Neural cell (in vitro differentiated cells): ENCODE measurements around the gene ZDHHC17. TPM values are rescaled to one million over a fixed set of nuclear protein-coding genes. Genes with fewer than 3 reads are reported as not detected.

Experiments
- H2AFZ ChIP-seq: fragments of 200-600, 300-800 bp; sonication (generic), shearing (Covaris generic); 2 replicates; pipeline ENCODE4 v1.6.0; 2014; ENCODE audit warnings: low read depth, mild to moderate bottlenecking, antibody characterized with exemption, low read length, moderate library complexity
- H3F3A ChIP-seq: fragments of 200-600 bp; shearing (Covaris generic); 2 replicates; pipeline ENCODE4 v1.6.1; 2016; ENCODE audit warnings: mild to moderate bottlenecking, moderate library complexity, mixed read lengths, antibody characterized with exemption, low read length; ENCODE audit not compliant: insufficient read depth, poor library complexity, severe bottlenecking
- H3K27ac ChIP-seq: fragments of 200-600, 300-800 bp; sonication (generic), shearing (Covaris generic); 2 replicates; pipeline ENCODE4 v1.5.1; 2014; ENCODE audit warnings: mild to moderate bottlenecking, low read length, moderate library complexity
- H3K27me3 ChIP-seq: fragments of 300-800, 200-600 bp; sonication (generic), shearing (Covaris generic); 2 replicates; pipeline ENCODE4 v1.6.0; 2014; ENCODE audit warnings: mild to moderate bottlenecking, low read depth, low read length, moderate library complexity; ENCODE audit not compliant: insufficient read depth
- H3K36me3 ChIP-seq: fragments of 300-800, 200-600 bp; sonication (generic), shearing (Covaris generic); 2 replicates; pipeline ENCODE4 v1.5.1; 2014; ENCODE audit warnings: mild to moderate bottlenecking, antibody characterized with exemption, low read length, moderate library complexity; ENCODE audit not compliant: insufficient read depth
- H3K4me2 ChIP-seq: fragments of 300-800, 200-600 bp; sonication (generic), shearing (Covaris generic); 2 replicates; pipeline ENCODE4 v1.6.0; 2014; ENCODE audit warnings: mild to moderate bottlenecking, low read length
- H3K4me3 ChIP-seq: fragments of 300-800, 200-600 bp; sonication (generic), shearing (Covaris generic); 2 replicates; pipeline ENCODE4 v1.5.1; 2014; ENCODE audit warnings: mild to moderate bottlenecking, low read length, moderate library complexity
- H3K79me2 ChIP-seq: fragments of 200-600 bp; shearing (Covaris generic); replicated peaks from 2 replicates; pipeline ENCODE4 v1.6.0; 2014; ENCODE audit warnings: mild to moderate bottlenecking, low read length, moderate library complexity; ENCODE audit not compliant: insufficient read depth
- H3K9ac ChIP-seq: fragments of 300-800, 200-600 bp; sonication (generic), shearing (Covaris generic); 2 replicates; pipeline ENCODE4 v1.6.1; 2016; ENCODE audit warnings: mild to moderate bottlenecking, low read length, mixed read lengths
- H3K9me2 ChIP-seq: fragments of 200-600 bp; shearing (Covaris generic); 2 replicates; pipeline ENCODE4 v1.6.1; 2016; ENCODE audit warnings: mild to moderate bottlenecking, low read length, mixed read lengths; ENCODE audit not compliant: insufficient read depth
- H3K9me3 ChIP-seq: fragments of 200-600, 300-800 bp; sonication (generic), shearing (Covaris generic); 2 replicates; pipeline ENCODE4 v1.6.1; 2016; ENCODE audit warnings: mild to moderate bottlenecking, mixed run types, low read length, moderate library complexity, mixed read lengths
- H4K20me1 ChIP-seq: fragments of 200-600 bp; shearing (Covaris generic); 2 replicates; pipeline ENCODE4 v1.6.1; 2016; ENCODE audit warnings: mild to moderate bottlenecking, mixed run types; ENCODE audit not compliant: insufficient read depth
- EP300 ChIP-seq: fragments of 450-650 bp; conservative IDR thresholded peaks from 2 replicates; pipeline ENCODE4 v1.6.1; 2014; ENCODE audit warnings: antibody characterized with exemption, mild to moderate bottlenecking, moderate library complexity; ENCODE audit not compliant: poor library complexity, severe bottlenecking
- EZH2 ChIP-seq: fragments of 200-600, 300-800 bp; shearing (Covaris generic), sonication (generic); IDR thresholded peaks from 2 replicates; pipeline ENCODE4 v1.6.1; 2014; ENCODE audit warnings: antibody characterized with exemption, low read length, borderline replicate concordance, mild to moderate bottlenecking; ENCODE audit not compliant: insufficient read depth, poor library complexity, severe bottlenecking
- MXI1 ChIP-seq: fragments of 450-650 bp; conservative IDR thresholded peaks from 2 replicates; pipeline ENCODE4 v1.6.1; 2014; ENCODE audit warnings: antibody characterized with exemption, mild to moderate bottlenecking; ENCODE audit not compliant: poor library complexity, severe bottlenecking
- POLR2AphosphoS5 ChIP-seq: IDR thresholded peaks from 2 replicates; pipeline ENCODE4 v1.6.1; 2012
- RAD21 ChIP-seq: fragments of 450-650 bp; conservative IDR thresholded peaks from 2 replicates; pipeline ENCODE4 v1.6.1; 2014; ENCODE audit warnings: antibody characterized with exemption, mild to moderate bottlenecking, moderate library complexity
- SMC3 ChIP-seq: fragments of 450-650 bp; conservative IDR thresholded peaks from 2 replicates; pipeline ENCODE4 v1.6.1; 2014; ENCODE audit warnings: antibody characterized with exemption, mild to moderate bottlenecking, moderate library complexity; ENCODE audit not compliant: poor library complexity
- TAF1 ChIP-seq: IDR thresholded peaks from 2 replicates; pipeline ENCODE4 v1.6.1; 2012; ENCODE audit warnings: low read depth
- polyA plus RNA-seq: library from polyadenylated mRNA; depleted of rRNA; stranded (reverse); fragments of >200 nt; gene quantifications from 2 replicates; pipeline ENCODE4 v1.2.3, GENCODE V29; 2014
- TF ChIP-seq, protein P1 (sequence below): IDR thresholded peaks from 2 replicates; pipeline ENCODE4 v1.6.1; 2012; ENCODE audit warnings: borderline replicate concordance
- TF ChIP-seq, protein P2 (sequence below): fragments of 450-650 bp; IDR thresholded peaks from 2 replicates; pipeline ENCODE4 v1.5.1; 2014; ENCODE audit warnings: antibody characterized with exemption, mild to moderate bottlenecking, moderate library complexity; ENCODE audit not compliant: poor library complexity, severe bottlenecking

Gene ZDHHC17
- polyA plus RNA-seq, 1 donor from 2014 or later: 217 TPM

- H3K36me3 ChIP-seq: no peaks in the 10 kb centered on the region
- H3K9me3 ChIP-seq: no peaks in the 10 kb centered on the region
- no peaks in the 10 kb centered on the region for H3F3A ChIP-seq
- H3K79me2 ChIP-seq: no peaks in the 10 kb centered on the region
- peak overlapping the region; percentile 72 for H3K27ac ChIP-seq
- H4K20me1 ChIP-seq: no peaks in the 10 kb centered on the region
- H3K4me3 ChIP-seq: no peak overlapping the region
- H3K9ac ChIP-seq: peak overlapping the region; percentile 38
- H3K9me2 ChIP-seq: no peaks in the 10 kb centered on the region
- H2AFZ ChIP-seq: peak overlapping the region; percentile 53
- H3K4me2 ChIP-seq: peak overlapping the region; percentile 29
- TF ChIP-seq RAD21 (no peak), TAF1 (no peak), MXI1 (no peak), POLR2AphosphoS5 (no peak), EP300 (no peak), SMC3 (no peak), EZH2 (no peak)
- TF ChIP-seq, protein P1, sequence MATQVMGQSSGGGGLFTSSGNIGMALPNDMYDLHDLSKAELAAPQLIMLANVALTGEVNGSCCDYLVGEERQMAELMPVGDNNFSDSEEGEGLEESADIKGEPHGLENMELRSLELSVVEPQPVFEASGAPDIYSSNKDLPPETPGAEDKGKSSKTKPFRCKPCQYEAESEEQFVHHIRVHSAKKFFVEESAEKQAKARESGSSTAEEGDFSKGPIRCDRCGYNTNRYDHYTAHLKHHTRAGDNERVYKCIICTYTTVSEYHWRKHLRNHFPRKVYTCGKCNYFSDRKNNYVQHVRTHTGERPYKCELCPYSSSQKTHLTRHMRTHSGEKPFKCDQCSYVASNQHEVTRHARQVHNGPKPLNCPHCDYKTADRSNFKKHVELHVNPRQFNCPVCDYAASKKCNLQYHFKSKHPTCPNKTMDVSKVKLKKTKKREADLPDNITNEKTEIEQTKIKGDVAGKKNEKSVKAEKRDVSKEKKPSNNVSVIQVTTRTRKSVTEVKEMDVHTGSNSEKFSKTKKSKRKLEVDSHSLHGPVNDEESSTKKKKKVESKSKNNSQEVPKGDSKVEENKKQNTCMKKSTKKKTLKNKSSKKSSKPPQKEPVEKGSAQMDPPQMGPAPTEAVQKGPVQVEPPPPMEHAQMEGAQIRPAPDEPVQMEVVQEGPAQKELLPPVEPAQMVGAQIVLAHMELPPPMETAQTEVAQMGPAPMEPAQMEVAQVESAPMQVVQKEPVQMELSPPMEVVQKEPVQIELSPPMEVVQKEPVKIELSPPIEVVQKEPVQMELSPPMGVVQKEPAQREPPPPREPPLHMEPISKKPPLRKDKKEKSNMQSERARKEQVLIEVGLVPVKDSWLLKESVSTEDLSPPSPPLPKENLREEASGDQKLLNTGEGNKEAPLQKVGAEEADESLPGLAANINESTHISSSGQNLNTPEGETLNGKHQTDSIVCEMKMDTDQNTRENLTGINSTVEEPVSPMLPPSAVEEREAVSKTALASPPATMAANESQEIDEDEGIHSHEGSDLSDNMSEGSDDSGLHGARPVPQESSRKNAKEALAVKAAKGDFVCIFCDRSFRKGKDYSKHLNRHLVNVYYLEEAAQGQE: no peak
- TF ChIP-seq, protein P2, sequence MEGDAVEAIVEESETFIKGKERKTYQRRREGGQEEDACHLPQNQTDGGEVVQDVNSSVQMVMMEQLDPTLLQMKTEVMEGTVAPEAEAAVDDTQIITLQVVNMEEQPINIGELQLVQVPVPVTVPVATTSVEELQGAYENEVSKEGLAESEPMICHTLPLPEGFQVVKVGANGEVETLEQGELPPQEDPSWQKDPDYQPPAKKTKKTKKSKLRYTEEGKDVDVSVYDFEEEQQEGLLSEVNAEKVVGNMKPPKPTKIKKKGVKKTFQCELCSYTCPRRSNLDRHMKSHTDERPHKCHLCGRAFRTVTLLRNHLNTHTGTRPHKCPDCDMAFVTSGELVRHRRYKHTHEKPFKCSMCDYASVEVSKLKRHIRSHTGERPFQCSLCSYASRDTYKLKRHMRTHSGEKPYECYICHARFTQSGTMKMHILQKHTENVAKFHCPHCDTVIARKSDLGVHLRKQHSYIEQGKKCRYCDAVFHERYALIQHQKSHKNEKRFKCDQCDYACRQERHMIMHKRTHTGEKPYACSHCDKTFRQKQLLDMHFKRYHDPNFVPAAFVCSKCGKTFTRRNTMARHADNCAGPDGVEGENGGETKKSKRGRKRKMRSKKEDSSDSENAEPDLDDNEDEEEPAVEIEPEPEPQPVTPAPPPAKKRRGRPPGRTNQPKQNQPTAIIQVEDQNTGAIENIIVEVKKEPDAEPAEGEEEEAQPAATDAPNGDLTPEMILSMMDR: no peak
- H3K27me3 ChIP-seq: no peaks in the 10 kb centered on the region
These were observed 46.6 kb upstream of the ZDHHC17 start for GRCh38 chr12:76717314-76717713.

- H3K4me2 ChIP-seq: no peak overlapping the region
- no peaks in the 10 kb centered on the region for H3F3A ChIP-seq
- H3K36me3 ChIP-seq: no peaks in the 10 kb centered on the region
- H3K9ac ChIP-seq: no peak overlapping the region
- no peaks in the 10 kb centered on the region for H3K79me2 ChIP-seq
- H3K9me3 ChIP-seq: no peaks in the 10 kb centered on the region
- no peak overlapping the region for H2AFZ ChIP-seq
- no peak overlapping the region for H3K27ac ChIP-seq
- no peaks in the 10 kb centered on the region for H3K9me2 ChIP-seq
- H3K4me3 ChIP-seq: no peak overlapping the region
- TF ChIP-seq, protein P2: no peak
- TF ChIP-seq TAF1 (no peak), EP300 (no peak), RAD21 (no peak), SMC3 (no peak), MXI1 (no peak), POLR2AphosphoS5 (no peak), EZH2 (no peak)
- TF ChIP-seq, protein P1: no peak
- H3K27me3 ChIP-seq: no peaks in the 10 kb centered on the region
- no peaks in the 10 kb centered on the region for H4K20me1 ChIP-seq
These were observed 44.5 kb upstream of the ZDHHC17 start for GRCh38 chr12:76719171-76720041.
